NCI-H1092 treated with DMSO at 0.1 percent for 48 hours (cell line): ENCODE data around the gene CRHBP.

Experiments used
- DNase-seq: peaks from one replicate; lab custom pipeline; 2025; lab: John Stamatoyannopoulos, UW

CRHBP gene

GRCh38 chr5:77015938-77016569, 63.2 kb downstream of the CRHBP start:
- DNase-seq, result no peak

GRCh38 chr5:77016962-77017361, 64.1 kb downstream of the CRHBP start:
- DNase-seq, result no peak

GRCh38 chr5:77017668-77018067, 64.8 kb downstream of the CRHBP start:
- DNase-seq, result no peak
